ENCODE results near the gene PPP6R2.
"Not testable (repeated sequence)": the region's sequence is repeated elsewhere in the genome, so short reads cannot be mapped to it uniquely, and the experiment has no call there.

PPP6R2 gene

DNA sequence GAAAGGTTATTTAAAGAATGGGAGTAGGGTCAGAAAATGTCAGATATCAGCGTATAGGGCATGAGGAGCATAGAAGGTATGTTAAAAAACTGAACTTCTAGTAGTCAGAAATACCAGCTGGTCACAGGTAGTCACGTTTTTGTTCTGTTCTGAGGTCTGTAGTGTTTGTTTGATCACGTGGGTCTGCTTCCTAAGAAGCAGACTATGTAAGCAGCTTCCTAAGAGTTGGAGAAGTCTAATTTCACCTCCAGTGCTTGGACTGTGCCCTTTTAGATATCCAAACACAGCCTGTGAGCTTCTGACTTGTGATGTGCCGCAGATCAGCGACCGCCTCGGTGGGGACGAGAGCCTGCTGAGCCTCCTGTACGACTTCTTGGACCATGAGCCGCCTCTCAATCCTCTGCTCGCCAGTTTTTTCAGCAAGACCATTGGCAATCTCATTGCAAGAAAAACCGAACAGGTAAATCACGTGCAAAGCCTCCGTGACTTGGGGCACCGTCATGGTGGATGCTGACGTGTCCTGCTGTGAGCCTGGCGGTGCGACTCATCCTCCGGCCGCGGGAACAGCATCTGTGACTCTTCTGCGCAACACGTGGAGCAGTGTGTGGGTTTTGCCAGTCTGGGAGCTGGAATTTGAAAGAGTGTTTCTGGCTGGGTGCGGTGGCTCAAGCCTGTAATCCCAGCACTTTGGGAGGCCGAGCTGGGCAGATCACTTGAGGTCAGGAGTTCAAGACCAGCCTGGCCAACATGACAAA lies 63.5 kb downstream of the PPP6R2 start:
- TF ChIP-seq, protein P1, sequence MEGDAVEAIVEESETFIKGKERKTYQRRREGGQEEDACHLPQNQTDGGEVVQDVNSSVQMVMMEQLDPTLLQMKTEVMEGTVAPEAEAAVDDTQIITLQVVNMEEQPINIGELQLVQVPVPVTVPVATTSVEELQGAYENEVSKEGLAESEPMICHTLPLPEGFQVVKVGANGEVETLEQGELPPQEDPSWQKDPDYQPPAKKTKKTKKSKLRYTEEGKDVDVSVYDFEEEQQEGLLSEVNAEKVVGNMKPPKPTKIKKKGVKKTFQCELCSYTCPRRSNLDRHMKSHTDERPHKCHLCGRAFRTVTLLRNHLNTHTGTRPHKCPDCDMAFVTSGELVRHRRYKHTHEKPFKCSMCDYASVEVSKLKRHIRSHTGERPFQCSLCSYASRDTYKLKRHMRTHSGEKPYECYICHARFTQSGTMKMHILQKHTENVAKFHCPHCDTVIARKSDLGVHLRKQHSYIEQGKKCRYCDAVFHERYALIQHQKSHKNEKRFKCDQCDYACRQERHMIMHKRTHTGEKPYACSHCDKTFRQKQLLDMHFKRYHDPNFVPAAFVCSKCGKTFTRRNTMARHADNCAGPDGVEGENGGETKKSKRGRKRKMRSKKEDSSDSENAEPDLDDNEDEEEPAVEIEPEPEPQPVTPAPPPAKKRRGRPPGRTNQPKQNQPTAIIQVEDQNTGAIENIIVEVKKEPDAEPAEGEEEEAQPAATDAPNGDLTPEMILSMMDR (IDR thresholded peaks at IDR 0.05; ENCODE audit: insufficient read depth, low read depth, low read length, missing control alignments), result no peak
- H3K4me3 ChIP-seq (ENCODE audit: low read depth, low read length), result no peak overlapping the region
- no peak for DNase-seq (ENCODE audit: low read depth)

DNA sequence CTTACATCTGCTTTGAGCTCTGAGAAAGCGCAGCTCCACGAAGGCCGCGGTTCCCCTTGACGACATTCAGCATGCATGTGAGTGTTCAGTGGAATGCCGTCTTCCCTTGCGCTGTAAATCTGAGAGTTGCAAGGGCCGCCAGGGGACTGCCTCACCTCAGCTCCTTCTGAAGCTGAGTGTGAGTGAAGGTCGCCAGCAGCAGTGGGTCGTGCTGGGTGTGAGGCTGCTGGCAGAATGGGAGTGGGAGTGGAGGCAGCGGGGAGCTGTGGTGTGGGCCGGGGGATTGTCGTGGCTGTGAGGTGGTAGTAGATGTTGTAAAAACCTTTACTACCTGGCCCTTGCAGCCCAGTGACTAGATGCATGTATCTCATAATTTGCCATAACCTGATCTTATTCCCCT lies 65.2 kb downstream of the PPP6R2 start:
- no peak for DNase-seq (ENCODE audit: low read depth)
- TF ChIP-seq, protein P1 (IDR thresholded peaks at IDR 0.05; ENCODE audit: insufficient read depth, low read depth, low read length, missing control alignments), result no peak
- no peak overlapping the region for H3K4me3 ChIP-seq (ENCODE audit: low read depth, low read length)

DNA sequence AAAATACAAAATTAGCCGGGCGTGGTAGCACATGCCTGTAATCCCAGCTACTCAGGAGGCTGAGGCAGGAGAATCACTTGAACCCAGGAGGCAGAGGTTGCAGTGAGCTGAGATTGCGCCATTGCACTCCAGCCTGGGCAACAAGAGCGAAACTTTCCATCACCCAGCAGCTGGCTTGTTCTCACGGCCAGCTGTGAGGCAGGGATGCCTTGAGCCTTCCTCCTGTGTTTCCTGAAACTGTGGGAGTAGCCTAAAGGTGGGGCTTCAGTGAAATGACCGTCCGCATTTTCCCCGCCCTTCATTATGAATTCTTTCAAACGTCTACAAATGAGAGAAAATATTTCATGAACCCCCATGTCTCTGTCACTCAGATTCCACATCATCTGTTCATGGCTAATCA lies 65.8 kb downstream of the PPP6R2 start:
- H3K4me3 ChIP-seq (ENCODE audit: low read depth, low read length); DNase-seq (ENCODE audit: low read depth): not testable (repeated sequence)

DNA sequence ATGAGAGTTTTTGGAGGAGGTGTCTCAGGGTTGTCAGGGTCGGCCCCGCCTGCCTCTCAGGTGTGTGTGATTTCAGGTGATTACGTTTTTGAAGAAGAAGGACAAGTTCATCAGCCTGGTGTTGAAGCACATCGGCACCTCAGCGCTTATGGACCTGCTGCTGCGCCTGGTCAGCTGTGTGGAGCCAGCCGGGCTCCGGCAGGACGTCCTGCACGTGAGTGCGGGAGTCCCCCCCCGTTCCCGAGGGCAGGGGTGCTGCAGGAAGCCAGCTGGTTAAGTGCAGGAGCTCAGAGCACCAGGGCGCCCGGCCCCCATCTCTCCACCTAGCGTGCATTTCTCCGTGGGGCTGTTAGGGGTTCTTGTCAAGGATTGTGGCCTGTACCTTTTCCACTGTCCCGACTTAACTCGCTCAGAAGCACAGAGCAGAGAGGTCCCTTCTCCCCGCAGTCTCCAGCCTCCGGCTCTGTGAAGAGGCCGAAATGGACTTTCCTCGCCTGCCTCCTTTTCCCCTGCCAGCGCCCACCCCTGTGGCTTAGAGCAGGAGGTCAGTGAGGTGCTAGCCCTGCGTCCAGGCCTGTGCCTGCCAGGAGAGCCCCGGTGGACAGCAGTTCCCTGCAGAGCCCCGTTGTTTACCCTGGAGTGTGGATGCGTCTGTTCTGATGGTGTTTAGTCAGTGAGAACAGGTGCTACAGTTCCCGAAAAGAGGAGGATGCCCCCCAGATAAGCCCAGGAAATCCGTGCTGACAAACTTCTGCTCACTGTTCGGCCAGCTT lies 71.5 kb downstream of the PPP6R2 start:
- no peak overlapping the region for H3K4me3 ChIP-seq (ENCODE audit: low read depth, low read length)
- TF ChIP-seq, protein P1 (IDR thresholded peaks at IDR 0.05; ENCODE audit: insufficient read depth, low read depth, low read length, missing control alignments), result no peak
- DNase-seq (ENCODE audit: low read depth), result no peak

DNA sequence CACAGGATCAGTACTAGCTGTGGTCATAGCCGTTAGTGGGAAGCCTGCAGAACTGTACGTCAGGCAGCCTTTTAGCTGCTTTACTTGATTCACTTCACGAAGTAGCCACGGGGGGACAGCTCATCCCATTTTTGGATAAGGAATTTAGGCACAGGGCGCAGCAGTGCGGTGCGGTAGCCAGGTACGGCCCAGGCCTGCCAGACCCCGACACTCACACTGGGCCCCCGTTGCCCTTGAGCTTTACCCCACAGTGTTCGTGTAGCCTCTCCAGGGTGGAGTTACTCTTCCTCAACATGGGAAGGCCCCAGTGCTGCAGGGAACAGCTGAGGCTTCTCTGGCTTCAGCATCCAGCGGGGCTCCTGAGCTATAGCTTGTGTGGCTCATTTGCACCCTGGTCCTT lies 72.3 kb downstream of the PPP6R2 start:
- TF ChIP-seq, protein P1 (IDR thresholded peaks at IDR 0.05; ENCODE audit: insufficient read depth, low read depth, low read length, missing control alignments), result no peak
- H3K4me3 ChIP-seq (ENCODE audit: low read depth, low read length), result no peak overlapping the region
- no peak for DNase-seq (ENCODE audit: low read depth)

DNA sequence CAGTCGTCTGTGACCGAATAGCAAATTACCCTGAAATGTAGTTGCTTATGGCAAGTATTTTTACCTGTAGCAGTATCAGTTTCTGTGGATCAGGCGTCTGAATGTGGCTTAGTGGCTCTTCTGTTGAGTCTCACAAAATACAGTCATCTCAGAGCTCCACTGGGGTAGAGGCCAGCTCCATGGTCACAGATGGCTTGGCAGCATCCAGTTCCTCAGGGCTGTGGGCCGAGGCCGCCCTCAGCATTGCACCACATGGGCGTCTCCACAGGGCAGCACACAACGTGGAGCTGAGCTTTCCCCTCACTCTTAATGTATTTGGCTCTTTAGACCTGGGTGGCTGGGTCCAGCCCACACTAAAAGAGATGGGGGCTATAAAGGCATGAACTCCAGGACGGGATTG lies 73.9 kb downstream of the PPP6R2 start:
- no peak overlapping the region for H3K4me3 ChIP-seq (ENCODE audit: low read depth, low read length)
- DNase-seq (ENCODE audit: low read depth), result no peak
- TF ChIP-seq, protein P1 (IDR thresholded peaks at IDR 0.05; ENCODE audit: insufficient read depth, low read depth, low read length, missing control alignments), result no peak

DNA sequence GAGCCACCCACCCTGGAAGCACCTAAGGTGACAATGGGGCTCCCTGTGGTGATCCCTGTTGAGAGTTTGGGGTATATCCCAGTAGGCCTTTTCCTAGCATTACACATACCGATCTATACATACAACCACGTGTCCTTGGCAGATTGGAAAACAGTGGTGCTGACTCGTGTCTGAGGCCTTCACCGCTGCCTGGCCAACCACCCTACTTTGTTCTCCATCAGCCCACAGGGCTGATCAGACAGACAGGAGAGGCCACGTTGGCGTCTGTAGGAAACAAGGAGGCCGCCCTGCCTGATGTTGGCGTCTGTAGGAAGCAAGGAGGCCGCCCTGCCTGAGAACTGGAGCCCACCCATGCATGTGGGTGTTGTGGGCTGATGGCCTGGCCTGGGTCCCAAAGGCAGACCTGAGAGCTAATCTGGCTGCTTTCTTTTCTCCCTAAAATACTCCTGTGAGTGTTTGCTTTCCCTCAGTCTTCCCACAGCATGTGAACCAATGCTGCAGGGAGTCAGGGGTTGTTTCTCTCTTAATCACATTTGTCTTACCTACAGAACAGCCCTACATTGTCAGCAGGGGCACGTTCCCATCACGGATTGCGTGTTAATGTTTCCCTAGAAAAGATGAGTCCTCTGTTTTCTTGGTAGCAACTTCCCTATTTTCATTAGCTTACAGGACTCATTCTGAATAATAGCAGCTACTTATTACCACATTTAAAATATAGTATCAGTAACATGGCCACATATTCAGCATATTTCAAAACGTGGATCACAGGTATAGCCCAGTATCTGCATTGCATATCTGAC lies 74.5 kb downstream of the PPP6R2 start:
- no peak for DNase-seq (ENCODE audit: low read depth)
- no peak overlapping the region for H3K4me3 ChIP-seq (ENCODE audit: low read depth, low read length)
- TF ChIP-seq, protein P1 (IDR thresholded peaks at IDR 0.05; ENCODE audit: insufficient read depth, low read depth, low read length, missing control alignments), result no peak
